ENCODE measurements around the gene MYO9A. TPM values are rescaled to one million over a fixed set of nuclear protein-coding genes. Genes with fewer than 3 reads are reported as not detected.

The MYO9A gene
- total RNA-seq, 1 donor from 2014 or later = 41.8 TPM

DNA sequence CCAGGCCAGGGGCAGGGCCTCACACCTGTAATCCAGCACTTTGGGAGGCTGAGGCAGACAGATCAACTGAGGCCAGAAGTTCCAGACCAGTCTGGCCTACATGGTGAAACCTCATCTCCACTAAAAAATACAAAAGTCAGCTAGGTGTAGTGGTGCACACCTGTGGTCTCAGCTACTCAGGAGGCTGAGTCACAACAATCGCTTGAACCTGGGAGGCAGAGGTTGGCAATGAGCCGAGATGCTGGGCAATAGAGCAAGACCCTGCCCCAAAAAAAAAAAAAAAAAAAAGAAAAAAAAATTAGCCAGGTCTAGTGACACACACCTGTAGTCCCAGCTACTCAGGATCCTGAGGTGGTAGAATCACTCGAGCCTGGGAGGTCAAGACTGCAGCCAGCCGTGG, 18.8 kb downstream of the MYO9A start:
- Mint-ChIP-seq H3K36me3 (ENCODE audit: low read depth) (peaks cover 4% of the 10 kb centered on the region), H3K27ac (ENCODE audit: unreplicated experiment) (no peak overlapping the region), H3K4me3 (ENCODE audit: unreplicated experiment) (no peak overlapping the region), H3K27me3 (ENCODE audit: low read depth) (no peaks in the 10 kb centered on the region), H3K9me3 (ENCODE audit: low read depth) (peaks cover 4% of the 10 kb centered on the region), H3K4me1 (ENCODE audit: low read depth) (peaks cover 18% of the 10 kb centered on the region)
- no peak for TF ChIP-seq CTCF (IDR thresholded peaks at IDR 0.05)
- no peak for DNase-seq (ENCODE audit: low spot score)

DNA sequence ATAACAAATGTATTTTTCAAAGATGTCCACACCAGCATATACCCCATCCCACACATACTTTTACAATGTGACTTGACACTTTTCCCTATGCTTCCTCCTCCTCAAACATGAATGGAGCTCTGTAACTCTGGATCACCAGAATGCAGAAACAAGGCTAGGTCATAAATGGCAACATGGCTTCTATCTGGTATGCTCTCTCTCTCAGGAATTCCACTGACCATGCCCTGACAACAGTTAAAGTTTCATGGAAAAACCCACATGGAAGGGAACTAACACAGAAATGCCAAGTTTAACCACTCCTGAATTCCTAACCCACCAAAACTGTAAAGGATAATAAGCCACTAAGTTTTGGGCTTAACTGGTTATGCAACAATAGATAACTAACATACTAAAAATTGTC, 19.9 kb downstream of the MYO9A start:
- no peak overlapping the region for H3K4me3 Mint-ChIP-seq (ENCODE audit: unreplicated experiment)
- TF ChIP-seq CTCF (IDR thresholded peaks at IDR 0.05) = no peak
- no peak overlapping the region for H3K27ac Mint-ChIP-seq (ENCODE audit: unreplicated experiment)
- H3K36me3 Mint-ChIP-seq (ENCODE audit: low read depth) = peaks cover 4% of the 10 kb centered on the region
- no peak for DNase-seq (ENCODE audit: low spot score)
- H3K4me1 Mint-ChIP-seq (ENCODE audit: low read depth) = peaks cover 9% of the 10 kb centered on the region
- no peaks in the 10 kb centered on the region for H3K27me3 Mint-ChIP-seq (ENCODE audit: low read depth)
- peaks cover 4% of the 10 kb centered on the region for H3K9me3 Mint-ChIP-seq (ENCODE audit: low read depth)

DNA sequence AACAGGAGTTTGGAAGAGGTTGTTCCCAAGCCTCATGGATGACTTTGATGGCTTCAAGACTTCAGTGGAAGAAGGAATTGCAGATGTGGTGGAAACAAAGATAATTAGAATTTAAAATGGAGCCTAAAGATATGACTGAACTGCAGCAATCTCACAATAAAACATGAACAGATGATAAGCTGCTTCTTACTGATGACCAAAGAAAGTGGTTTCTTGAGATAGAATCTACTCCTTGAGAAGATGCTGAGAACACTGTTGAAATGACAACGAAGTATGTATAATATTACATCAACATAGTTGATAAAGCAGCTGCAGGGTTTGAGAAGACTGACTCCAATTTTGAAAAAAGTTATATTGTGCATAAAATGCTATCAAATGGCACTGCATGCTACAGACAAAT, 21.2 kb downstream of the MYO9A start:
- peaks cover 4% of the 10 kb centered on the region for H3K9me3 Mint-ChIP-seq (ENCODE audit: low read depth)
- DNase-seq (ENCODE audit: low spot score) = no peak
- no peak overlapping the region for H3K27ac Mint-ChIP-seq (ENCODE audit: unreplicated experiment)
- no peak for TF ChIP-seq CTCF (IDR thresholded peaks at IDR 0.05)
- peaks cover 4% of the 10 kb centered on the region for H3K36me3 Mint-ChIP-seq (ENCODE audit: low read depth)
- H3K4me1 Mint-ChIP-seq (ENCODE audit: low read depth) = peaks cover 7% of the 10 kb centered on the region
- no peaks in the 10 kb centered on the region for H3K27me3 Mint-ChIP-seq (ENCODE audit: low read depth)
- H3K4me3 Mint-ChIP-seq (ENCODE audit: unreplicated experiment) = no peak overlapping the region

- Mint-ChIP-seq H3K36me3 (ENCODE audit: low read depth) (peaks cover 6% of the 10 kb centered on the region), H3K4me3 (ENCODE audit: unreplicated experiment) (no peak overlapping the region), H3K27me3 (ENCODE audit: low read depth) (no peaks in the 10 kb centered on the region), H3K27ac (ENCODE audit: unreplicated experiment) (no peak overlapping the region), H3K4me1 (ENCODE audit: low read depth) (peaks cover 3% of the 10 kb centered on the region), H3K9me3 (ENCODE audit: low read depth) (peaks cover 4% of the 10 kb centered on the region)
- DNase-seq (ENCODE audit: low spot score) = no peak
- no peak for TF ChIP-seq CTCF (IDR thresholded peaks at IDR 0.05)
Observed at GRCh38 chr15:72092691-72093090, 25.3 kb downstream of the MYO9A start.

- Mint-ChIP-seq H3K36me3 (ENCODE audit: low read depth) (peaks cover 6% of the 10 kb centered on the region), H3K9me3 (ENCODE audit: low read depth) (peaks cover 4% of the 10 kb centered on the region), H3K4me1 (ENCODE audit: low read depth) (peaks cover 3% of the 10 kb centered on the region), H3K27ac (ENCODE audit: unreplicated experiment) (no peak overlapping the region), H3K4me3 (ENCODE audit: unreplicated experiment) (no peak overlapping the region), H3K27me3 (ENCODE audit: low read depth) (no peaks in the 10 kb centered on the region)
- no peak for TF ChIP-seq CTCF (IDR thresholded peaks at IDR 0.05)
- no peak for DNase-seq (ENCODE audit: low spot score)
Observed at GRCh38 chr15:72092006-72092405, 25.9 kb downstream of the MYO9A start.

All from chondrocyte (in vitro differentiated cells).